Neural crest cell (in vitro differentiated cells): Measurements from ENCODE around the gene CFAP20DC. TPM values are rescaled to one million over a fixed set of nuclear protein-coding genes. Genes with fewer than 3 reads are reported as not detected.

Experiments used
- DNase-seq: peaks from one replicate; pipeline ENCODE4 v3.0.0; 2021; ENCODE audit warnings: low read depth, mixed read lengths, low spot score
- H3K27ac Mint-ChIP-seq: one replicate; pipeline ENCODE4 v1.8.0; 2021; ENCODE audit warnings: mild to moderate bottlenecking, mixed read lengths; ENCODE audit not compliant: unreplicated experiment
- H3K27me3 Mint-ChIP-seq: 2 replicates; pipeline ENCODE4 v1.8.0; 2021; ENCODE audit warnings: low read depth, mild to moderate bottlenecking, mixed read lengths
- H3K36me3 Mint-ChIP-seq: 2 replicates; pipeline ENCODE4 v1.8.0; 2021; ENCODE audit warnings: low read depth, mild to moderate bottlenecking, mixed read lengths
- H3K4me1 Mint-ChIP-seq: 2 replicates; pipeline ENCODE4 v1.8.0; 2021; ENCODE audit warnings: mixed read lengths
- H3K4me3 Mint-ChIP-seq: one replicate; pipeline ENCODE4 v1.8.0; 2021; ENCODE audit warnings: mild to moderate bottlenecking, mixed read lengths
- H3K9me3 Mint-ChIP-seq: 2 replicates; pipeline ENCODE4 v1.8.0; 2021; ENCODE audit warnings: mixed read lengths
- CTCF ChIP-seq: fragments of 200-600 bp; sonication (generic); conservative IDR thresholded peaks from 2 replicates; pipeline ENCODE4 v1.5.0; 2021; ENCODE audit warnings: antibody characterized with exemption, mild to moderate bottlenecking
- total RNA-seq: library from RNA; stranded (reverse); gene quantifications from 2 replicates; pipeline ENCODE4 v1.2.1, GENCODE V29; 2021

The CFAP20DC gene
- total RNA-seq, 1 donor from 2014 or later, result 10.4 TPM

DNA sequence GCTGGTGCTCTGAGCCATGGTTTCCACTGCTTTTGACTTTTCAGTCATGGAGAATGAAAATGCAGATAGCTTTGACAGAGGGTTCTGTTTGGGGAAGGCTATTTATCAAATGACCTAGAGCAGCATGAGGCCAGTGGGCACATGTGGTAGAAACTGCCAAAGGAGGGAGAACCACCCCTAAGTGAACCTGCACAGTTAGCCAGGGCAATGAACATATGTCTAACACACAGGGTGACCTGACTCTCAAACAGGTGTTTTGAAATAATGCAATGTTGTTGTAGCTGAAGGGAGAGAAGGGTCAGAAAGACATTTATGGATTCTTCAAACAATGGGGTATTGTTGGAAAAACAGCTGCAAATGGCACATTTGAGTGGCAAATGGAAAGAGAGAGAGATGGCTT lies 208.9 kb downstream of the CFAP20DC start:
- Mint-ChIP-seq H3K27ac (peak overlapping the region; percentile 86), H3K36me3 (peaks cover 20% of the 10 kb centered on the region), H3K9me3 (peaks cover 4% of the 10 kb centered on the region), H3K27me3 (no peaks in the 10 kb centered on the region), H3K4me3 (peak overlapping the region; percentile 88), H3K4me1 (peaks cover 26% of the 10 kb centered on the region)
- TF ChIP-seq CTCF, result no peak
- no peak for DNase-seq

DNA sequence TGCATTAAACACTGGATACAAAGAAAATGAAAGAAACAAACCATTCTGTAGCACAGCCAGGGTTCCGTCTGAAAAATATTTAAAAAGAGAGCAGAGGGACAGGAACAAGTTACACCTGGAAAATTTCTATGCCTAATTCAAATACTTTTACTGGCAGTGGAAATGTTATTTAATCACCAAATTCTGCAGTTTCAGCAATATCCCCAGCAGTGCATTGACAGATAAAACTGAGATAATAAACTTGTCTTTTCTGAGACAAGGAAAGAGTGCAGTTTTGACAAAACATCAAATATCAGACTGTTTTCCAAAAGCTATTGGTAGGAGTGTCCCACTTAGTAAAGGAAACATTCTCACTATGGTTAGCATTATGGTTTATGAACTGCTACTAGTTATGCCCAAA lies 209.9 kb downstream of the CFAP20DC start:
- Mint-ChIP-seq H3K27ac (no peak overlapping the region), H3K36me3 (peaks cover 20% of the 10 kb centered on the region), H3K4me1 (peaks cover 26% of the 10 kb centered on the region), H3K4me3 (peak overlapping the region; percentile 23), H3K27me3 (no peaks in the 10 kb centered on the region), H3K9me3 (peaks cover 4% of the 10 kb centered on the region)
- DNase-seq, result no peak
- no peak for TF ChIP-seq CTCF

- DNase-seq, result no peak
- peaks cover 26% of the 10 kb centered on the region for H3K4me1 Mint-ChIP-seq
- H3K36me3 Mint-ChIP-seq, result peaks cover 20% of the 10 kb centered on the region
- peaks cover 4% of the 10 kb centered on the region for H3K9me3 Mint-ChIP-seq
- H3K4me3 Mint-ChIP-seq, result peak overlapping the region; percentile 3
- TF ChIP-seq CTCF, result no peak
- H3K27ac Mint-ChIP-seq, result no peak overlapping the region
- H3K27me3 Mint-ChIP-seq, result no peaks in the 10 kb centered on the region
These were observed 210.6 kb downstream of the CFAP20DC start for GRCh38 chr3:58839187-58839586.

DNA sequence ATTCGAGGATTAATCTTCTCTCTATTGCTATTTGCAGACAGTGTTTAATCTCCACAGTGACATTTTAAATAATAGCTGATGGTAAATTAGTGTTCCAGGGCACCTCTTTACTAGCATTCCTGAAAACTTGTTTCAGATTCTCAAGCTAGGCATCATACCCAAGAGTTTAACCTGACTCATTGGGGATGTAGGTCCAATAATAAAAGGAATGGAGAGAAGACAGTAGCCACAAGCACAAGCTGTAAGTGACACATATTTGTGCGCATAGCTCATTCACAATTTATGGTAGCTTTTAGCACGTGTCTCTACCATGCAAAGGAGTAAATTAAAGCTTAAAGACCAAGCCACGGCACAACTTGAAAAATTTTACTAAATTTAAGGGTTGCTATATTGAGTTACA lies 212.0 kb downstream of the CFAP20DC start:
- no peak overlapping the region for H3K4me3 Mint-ChIP-seq
- TF ChIP-seq CTCF, result no peak
- no peaks in the 10 kb centered on the region for H3K27me3 Mint-ChIP-seq
- peaks cover 26% of the 10 kb centered on the region for H3K4me1 Mint-ChIP-seq
- peaks cover 20% of the 10 kb centered on the region for H3K36me3 Mint-ChIP-seq
- H3K27ac Mint-ChIP-seq, result no peak overlapping the region
- no peak for DNase-seq
- H3K9me3 Mint-ChIP-seq, result peaks cover 4% of the 10 kb centered on the region

DNA sequence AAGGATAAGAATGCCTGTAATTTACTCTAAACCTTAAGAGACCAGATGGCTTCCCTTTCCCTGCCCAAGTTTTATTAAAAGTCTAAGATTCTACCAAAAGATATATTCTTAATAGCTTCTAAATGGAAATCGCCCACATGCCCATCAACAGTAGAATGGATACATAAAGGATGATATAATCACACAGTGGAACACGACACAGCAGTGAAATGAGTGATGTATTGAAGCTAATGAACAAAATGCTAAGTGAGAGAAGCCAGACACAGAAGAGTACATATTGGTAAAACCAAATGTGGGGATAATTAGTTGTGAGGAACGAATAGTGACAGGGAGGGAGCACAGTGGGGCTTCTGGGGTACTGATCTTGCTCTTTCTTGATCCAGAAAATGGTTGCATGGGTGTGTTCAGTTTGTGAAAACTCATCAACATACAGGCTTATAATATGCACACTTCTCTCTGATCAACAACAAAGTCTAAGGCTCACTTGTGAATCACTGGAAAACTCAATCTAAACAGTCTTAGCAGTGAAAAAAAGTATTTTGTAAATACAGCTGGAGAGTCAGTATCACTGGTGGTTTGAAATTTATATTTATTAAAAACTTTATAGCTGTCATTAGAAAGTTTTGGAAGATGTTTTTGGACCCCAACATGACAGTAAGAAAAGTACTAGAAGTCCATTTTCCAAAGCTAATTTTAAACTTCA lies 212.5 kb downstream of the CFAP20DC start:
- Mint-ChIP-seq H3K4me1 (peaks cover 23% of the 10 kb centered on the region), H3K36me3 (peaks cover 15% of the 10 kb centered on the region), H3K27ac (no peak overlapping the region), H3K27me3 (no peaks in the 10 kb centered on the region), H3K4me3 (no peak overlapping the region), H3K9me3 (peaks cover 4% of the 10 kb centered on the region)
- TF ChIP-seq CTCF, result no peak
- DNase-seq, result no peak
